Mucosa of stomach (tissue), 1 donor: ENCODE data around the gene NR2F6.

ENCODE experiments used
- H3K27me3 ChIP-seq: one replicate; pipeline ENCODE4 v1.7.0; 2013; ENCODE audit warnings: mild to moderate bottlenecking, low read length; ENCODE audit not compliant: control insufficient read depth, insufficient read depth
- H3K36me3 ChIP-seq: one replicate; pipeline ENCODE4 v1.7.0; 2013; ENCODE audit warnings: low read length; ENCODE audit not compliant: control insufficient read depth, insufficient read depth
- H3K4me1 ChIP-seq: one replicate; pipeline ENCODE4 v1.7.0; 2013; ENCODE audit warnings: mild to moderate bottlenecking, low read length; ENCODE audit not compliant: control insufficient read depth, insufficient read depth
- H3K4me3 ChIP-seq: one replicate; pipeline ENCODE4 v1.7.0; 2013; ENCODE audit warnings: low read length
- H3K9ac ChIP-seq: one replicate; pipeline ENCODE4 v1.7.0; 2013; ENCODE audit warnings: mild to moderate bottlenecking, low read length, moderate library complexity
- H3K9me3 ChIP-seq: one replicate; pipeline ENCODE4 v1.7.0; 2013; ENCODE audit warnings: mild to moderate bottlenecking, low read length, moderate library complexity; ENCODE audit not compliant: control insufficient read depth
- donor health status: Pancreatic carcinoma.

NR2F6 gene

GRCh38 chr19:17213334-17213733 lies 32.4 kb downstream of the NR2F6 start:
- Histone ChIP-seq H3K9ac (no peak overlapping the region), H3K4me3 (no peak overlapping the region), H3K27me3 (no peaks in the 10 kb centered on the region), H3K4me1 (peaks cover 19% of the 10 kb centered on the region), H3K36me3 (peaks cover 5% of the 10 kb centered on the region), H3K9me3 (no peaks in the 10 kb centered on the region)

GRCh38 chr19:17211547-17212446 lies 33.9 kb downstream of the NR2F6 start:
- Histone ChIP-seq H3K4me3 (no peak overlapping the region), H3K4me1 (peaks cover 19% of the 10 kb centered on the region), H3K9me3 (no peaks in the 10 kb centered on the region), H3K27me3 (no peaks in the 10 kb centered on the region), H3K36me3 (peaks cover 5% of the 10 kb centered on the region), H3K9ac (no peak overlapping the region)

DNA sequence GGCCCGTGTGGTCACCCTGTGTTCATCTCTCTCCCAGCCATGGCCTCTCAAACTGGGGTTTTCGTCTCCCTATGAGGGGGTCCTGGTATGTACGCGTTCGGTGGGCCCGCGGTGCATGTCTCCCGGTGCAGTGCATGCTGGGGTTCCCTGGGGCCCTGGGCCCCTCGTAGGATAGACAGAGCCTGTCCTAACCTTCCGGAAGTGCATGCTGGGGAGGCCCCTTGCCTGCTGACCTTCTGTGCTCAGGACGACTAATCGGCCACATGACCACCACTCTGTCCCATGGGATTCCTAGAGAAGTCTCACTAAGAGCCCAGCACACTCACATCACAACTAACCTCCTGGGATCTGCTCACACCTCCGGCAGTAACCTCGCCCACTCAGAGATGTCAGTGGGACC lies 35.4 kb downstream of the NR2F6 start:
- no peaks in the 10 kb centered on the region for H3K9me3 ChIP-seq
- peaks cover 16% of the 10 kb centered on the region for H3K4me1 ChIP-seq
- H3K27me3 ChIP-seq, result no peaks in the 10 kb centered on the region
- no peak overlapping the region for H3K9ac ChIP-seq
- peaks cover 5% of the 10 kb centered on the region for H3K36me3 ChIP-seq
- H3K4me3 ChIP-seq, result no peak overlapping the region

GRCh38 chr19:17209126-17210036 lies 36.3 kb downstream of the NR2F6 start:
- Histone ChIP-seq H3K9me3 (no peaks in the 10 kb centered on the region), H3K4me1 (peaks cover 13% of the 10 kb centered on the region), H3K9ac (no peak overlapping the region), H3K4me3 (no peak overlapping the region), H3K27me3 (no peaks in the 10 kb centered on the region), H3K36me3 (peaks cover 5% of the 10 kb centered on the region)

DNA sequence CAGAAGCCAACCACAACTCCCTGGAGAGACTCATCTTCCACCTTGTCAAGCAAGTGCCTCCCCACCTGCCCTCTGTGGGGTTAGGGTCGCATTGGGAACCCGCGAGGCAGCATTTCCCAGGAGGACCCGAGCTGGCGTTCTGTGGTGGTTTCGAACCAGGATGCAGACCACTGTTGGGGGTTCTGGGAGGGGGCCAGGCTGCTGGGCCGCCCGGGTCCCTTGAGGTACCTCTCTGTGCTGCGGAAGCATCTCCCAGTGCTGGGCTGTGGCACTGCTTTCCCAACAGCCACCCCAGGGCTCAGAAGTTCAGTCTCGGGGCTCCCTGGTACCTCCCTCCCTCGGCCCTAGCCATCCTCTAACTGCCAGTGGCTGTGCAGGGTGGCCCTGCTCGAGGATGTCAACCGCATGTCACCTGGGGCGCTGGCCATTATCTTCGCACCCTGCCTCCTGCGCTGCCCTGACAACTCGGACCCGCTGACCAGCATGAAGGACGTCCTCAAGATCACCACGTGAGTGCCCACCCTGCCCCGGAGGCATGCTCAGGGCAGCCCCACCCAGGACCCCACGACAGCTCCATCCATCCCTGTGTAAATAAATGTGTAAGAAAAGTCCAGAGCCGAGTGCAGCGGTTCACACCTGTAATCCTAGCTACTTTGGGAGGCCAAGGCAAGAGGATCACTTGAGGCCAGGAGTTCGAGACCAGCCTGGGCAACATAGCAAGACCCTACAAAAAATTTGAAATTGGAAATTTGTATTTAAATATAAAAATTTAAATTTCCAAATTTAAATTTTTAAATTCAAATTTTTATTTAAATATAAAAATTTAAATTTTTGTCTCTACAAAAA lies 38.8 kb downstream of the NR2F6 start:
- H3K4me3 ChIP-seq, result no peak overlapping the region
- no peaks in the 10 kb centered on the region for H3K9me3 ChIP-seq
- H3K9ac ChIP-seq, result no peak overlapping the region
- H3K36me3 ChIP-seq, result peaks cover 5% of the 10 kb centered on the region
- no peaks in the 10 kb centered on the region for H3K27me3 ChIP-seq
- H3K4me1 ChIP-seq, result peaks cover 11% of the 10 kb centered on the region

DNA sequence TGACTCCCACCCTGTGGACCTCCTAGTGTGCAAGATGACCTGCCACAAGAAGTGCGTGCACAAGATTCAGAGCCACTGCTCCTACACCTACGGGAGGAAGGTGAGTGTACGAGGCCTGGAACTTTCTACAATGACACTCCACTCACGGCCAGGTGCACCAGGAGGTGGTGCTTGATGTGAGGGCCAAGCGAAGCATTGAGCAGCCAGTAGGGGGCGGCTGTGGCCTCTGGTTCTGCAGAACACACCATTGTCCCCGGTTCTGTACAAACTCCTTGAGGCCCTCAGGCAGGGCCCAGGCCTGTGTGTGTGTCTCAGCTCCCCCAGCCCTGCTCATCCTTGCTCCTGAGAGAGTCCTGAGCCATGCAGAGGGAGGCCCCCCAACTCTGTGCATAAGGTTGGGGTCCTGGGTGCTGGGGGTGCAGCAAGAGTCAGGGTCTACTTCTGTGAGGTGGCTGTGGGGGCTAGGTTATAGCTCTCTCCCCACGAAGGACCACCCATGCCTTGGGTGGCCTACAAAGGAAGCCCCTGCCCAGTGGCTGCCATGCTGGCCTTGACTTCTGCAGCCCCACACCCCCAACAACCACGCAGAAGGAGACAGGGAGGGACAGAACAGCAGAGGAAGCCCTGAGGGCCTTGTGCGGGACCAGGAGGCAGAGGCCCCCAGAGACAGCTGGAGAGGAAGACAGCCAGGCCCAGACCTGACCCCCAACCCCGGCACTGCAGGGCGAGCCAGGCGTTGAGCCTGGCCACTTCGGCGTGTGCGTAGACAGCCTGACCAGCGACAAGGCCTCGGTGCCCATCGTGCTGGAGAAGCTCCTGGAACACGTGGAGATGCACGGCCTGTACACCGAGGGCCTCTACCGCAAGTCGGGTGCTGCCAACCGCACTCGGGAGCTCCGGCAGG lies 40.2 kb downstream of the NR2F6 start:
- no peak overlapping the region for H3K9ac ChIP-seq
- H3K9me3 ChIP-seq, result no peaks in the 10 kb centered on the region
- no peaks in the 10 kb centered on the region for H3K27me3 ChIP-seq
- H3K4me3 ChIP-seq, result no peak overlapping the region
- peaks cover 12% of the 10 kb centered on the region for H3K36me3 ChIP-seq
- peaks cover 11% of the 10 kb centered on the region for H3K4me1 ChIP-seq

DNA sequence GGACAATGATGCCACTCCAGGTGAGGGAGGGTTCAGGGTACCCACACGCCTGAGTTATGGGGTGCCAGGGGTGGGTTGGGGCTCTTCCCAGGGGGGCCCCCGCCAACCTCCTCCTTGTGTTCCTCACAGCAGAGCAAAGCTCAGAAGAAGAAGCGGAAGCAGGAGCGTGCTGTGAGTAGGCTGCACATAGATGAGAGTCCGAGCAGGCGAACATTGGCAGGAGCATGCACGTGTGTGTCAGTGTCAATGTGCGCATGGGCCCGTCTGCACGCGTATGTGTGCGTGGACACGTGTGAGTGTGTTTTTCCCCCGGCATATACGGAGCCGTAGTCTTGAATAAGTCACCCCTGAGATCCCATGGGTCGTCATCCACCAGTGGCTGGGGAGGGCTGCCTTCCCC lies 43.0 kb downstream of the NR2F6 start:
- no peak overlapping the region for H3K4me3 ChIP-seq
- no peak overlapping the region for H3K9ac ChIP-seq
- H3K4me1 ChIP-seq, result peaks cover 7% of the 10 kb centered on the region
- no peaks in the 10 kb centered on the region for H3K27me3 ChIP-seq
- no peaks in the 10 kb centered on the region for H3K9me3 ChIP-seq
- peaks cover 9% of the 10 kb centered on the region for H3K36me3 ChIP-seq

DNA sequence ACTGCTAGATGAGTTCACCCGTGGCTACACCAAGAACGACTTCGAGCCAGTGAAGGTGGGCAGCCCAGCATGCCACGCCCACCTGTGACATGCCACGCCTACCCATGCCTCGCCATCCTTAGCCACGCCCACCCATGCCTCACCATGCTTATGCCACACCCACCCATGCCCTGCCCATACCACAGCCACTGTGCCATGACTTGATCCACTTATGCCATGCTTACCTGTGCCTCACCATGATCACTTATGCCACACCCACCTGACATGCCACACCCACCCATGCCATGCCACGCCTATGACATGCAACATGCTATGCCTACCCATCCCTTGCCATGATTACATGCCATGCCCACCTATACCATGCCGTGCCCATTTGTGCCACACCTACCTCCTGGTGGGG lies 43.5 kb downstream of the NR2F6 start:
- Histone ChIP-seq H3K27me3 (no peaks in the 10 kb centered on the region), H3K36me3 (peaks cover 9% of the 10 kb centered on the region), H3K4me3 (no peak overlapping the region), H3K4me1 (peaks cover 7% of the 10 kb centered on the region), H3K9ac (no peak overlapping the region), H3K9me3 (no peaks in the 10 kb centered on the region)

DNA sequence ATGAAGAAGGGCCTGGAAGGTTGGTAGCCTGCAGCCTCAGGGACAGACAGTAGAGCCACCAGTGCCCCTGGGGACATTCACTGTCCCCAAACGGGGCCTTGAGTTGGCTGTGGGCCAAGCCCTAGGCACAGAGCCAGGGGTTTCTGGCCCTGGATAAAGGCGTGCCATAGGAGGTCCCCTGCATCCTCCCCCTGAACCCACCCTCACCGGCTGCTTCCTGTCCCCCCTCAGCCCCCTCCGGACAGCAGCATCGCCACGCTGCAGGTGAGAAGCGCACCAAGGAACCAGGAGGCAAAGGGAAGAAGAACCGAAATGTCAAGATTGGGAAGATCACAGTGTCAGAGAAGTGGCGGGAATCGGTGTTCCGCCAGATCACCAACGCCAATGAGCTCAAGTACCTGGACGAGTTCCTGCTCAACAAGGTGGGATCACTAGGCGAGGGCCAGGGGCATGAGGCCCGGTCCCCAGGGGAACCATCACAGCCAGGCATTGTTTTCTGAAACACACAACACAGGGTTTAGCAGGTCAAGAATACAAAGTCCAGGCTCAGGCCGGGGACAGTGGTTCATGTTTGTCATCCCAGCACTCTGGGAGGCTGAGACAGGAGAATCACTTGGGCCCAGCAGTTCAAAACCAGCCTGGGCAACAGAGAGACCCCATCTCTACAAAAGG lies 45.2 kb downstream of the NR2F6 start:
- Histone ChIP-seq H3K9ac (no peak overlapping the region), H3K4me1 (peaks cover 6% of the 10 kb centered on the region), H3K9me3 (no peaks in the 10 kb centered on the region), H3K4me3 (no peak overlapping the region), H3K36me3 (peaks cover 9% of the 10 kb centered on the region), H3K27me3 (no peaks in the 10 kb centered on the region)

DNA sequence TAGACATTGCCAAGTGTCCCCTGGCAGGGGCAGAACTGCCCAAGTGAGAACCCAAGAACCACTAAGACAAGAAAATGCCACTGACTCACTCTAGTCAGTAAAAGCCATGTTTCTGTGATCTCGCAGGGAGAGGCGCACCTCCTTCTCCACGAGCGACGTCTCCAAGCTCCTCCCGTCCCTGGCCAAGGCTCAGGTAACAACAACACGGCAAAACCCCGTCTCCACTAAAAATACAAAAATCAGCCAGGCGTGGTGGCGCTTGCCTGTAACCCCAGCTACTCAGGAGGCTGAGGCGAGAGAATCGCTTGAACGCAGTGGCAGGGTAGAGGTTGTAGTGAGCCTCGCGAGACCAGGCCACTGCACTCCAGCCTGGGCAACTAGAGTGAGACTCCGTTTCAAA lies 48.1 kb downstream of the NR2F6 start:
- Histone ChIP-seq H3K27me3 (no peaks in the 10 kb centered on the region), H3K36me3 (peaks cover 9% of the 10 kb centered on the region), H3K9ac (no peak overlapping the region), H3K4me3 (no peak overlapping the region), H3K4me1 (no peaks in the 10 kb centered on the region), H3K9me3 (no peaks in the 10 kb centered on the region)
